Stimulated activated CD4-positive, alpha-beta T cell treated with anti-CD3 and anti-CD28 coated beads, Interleukin-1b, Interleukin-23, amount 100 ng/mL, for 1 hour (primary cell): ENCODE results near the gene PERCC1.
"Not testable (repeated sequence)": the region's sequence is repeated elsewhere in the genome, so short reads cannot be mapped to it uniquely, and the experiment has no call there.

ENCODE experiments used
- DNase-seq, 2 donors: peaks; one replicate each; pipeline ENCODE4 v3.0.0-alpha.2; 2020; ENCODE audit warnings: low read depth in 2 of 2

Gene PERCC1

GRCh38 chr16:1434644-1435592 lies 4.0 kb downstream of the PERCC1 start:
- DNase-seq: no peak

GRCh38 chr16:1435921-1436697 lies 5.2 kb downstream of the PERCC1 start:
- no peak for DNase-seq

- no peak for DNase-seq
Observed at GRCh38 chr16:1436731-1437355, 6.0 kb downstream of the PERCC1 start.

- DNase-seq: no peak
Observed at GRCh38 chr16:1437606-1438005, 6.7 kb downstream of the PERCC1 start.

GRCh38 chr16:1438229-1439057 lies 7.6 kb downstream of the PERCC1 start:
- DNase-seq: no peak

GRCh38 chr16:1439058-1439698 lies 8.3 kb downstream of the PERCC1 start:
- DNase-seq: no peak

DNA sequence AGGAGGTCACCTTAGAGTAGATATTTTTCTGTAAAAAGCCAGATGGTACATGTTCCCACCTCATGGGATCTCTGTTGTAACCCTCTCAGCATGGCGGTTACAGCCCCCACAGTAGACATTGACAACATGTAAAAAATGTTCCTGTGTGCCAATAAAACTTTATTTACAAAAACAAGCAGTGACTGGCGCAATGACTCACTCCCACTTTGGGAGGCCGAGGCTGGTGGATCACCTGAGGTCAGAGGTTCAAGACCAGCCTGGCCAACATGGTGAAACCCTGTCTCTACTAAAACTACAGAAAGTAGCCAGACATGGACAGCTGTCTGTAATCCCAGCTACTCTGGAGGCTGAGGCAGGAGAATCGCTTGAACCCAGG lies 8.8 kb downstream of the PERCC1 start:
- not testable (repeated sequence) for DNase-seq

DNA sequence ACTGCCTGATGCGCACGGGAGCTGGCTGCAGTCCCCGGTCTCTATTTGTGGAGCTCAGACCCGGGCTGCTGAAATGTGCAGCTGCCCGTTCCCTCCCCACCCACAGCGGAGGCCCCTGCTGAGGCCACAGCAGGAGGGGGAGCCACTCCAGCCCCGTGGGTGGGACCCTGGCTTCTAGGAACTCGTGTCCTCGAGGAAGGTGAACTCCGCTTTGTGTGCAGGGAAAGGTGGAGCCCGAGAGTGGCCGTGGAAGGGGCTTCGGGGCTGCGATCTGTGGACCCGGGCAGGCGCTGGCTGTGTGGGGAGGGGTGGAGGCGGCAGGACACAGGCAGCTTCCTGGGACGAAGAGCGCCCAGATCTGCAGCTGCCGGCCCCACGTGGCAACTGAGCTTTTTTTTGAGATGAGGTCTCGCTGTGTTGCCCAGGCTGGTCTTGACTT lies 10.5 kb downstream of the PERCC1 start:
- no peak for DNase-seq

DNA sequence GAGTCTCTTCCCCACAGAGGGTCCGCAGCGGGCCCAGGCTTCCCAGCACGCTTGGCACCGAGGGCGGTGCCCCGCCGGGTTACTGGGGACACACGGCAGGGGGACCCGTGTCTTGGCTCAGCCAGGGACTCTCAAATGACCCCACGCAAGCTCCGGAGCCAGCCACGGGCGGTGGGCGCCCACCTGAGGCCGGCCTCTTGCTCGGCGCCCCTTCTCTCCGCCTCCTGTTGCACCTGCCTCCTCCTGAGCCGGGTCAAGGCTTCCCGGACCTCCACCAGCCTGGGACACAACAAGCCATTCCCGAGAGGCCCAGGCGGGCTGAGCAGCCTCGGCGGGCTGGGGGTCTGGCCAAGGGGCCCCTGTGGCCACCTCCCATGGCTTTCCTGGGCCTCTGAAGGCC lies 11.8 kb downstream of the PERCC1 start:
- DNase-seq: no peak

- DNase-seq: no peak
Observed at GRCh38 chr16:1443403-1443973, 12.6 kb downstream of the PERCC1 start.

DNA sequence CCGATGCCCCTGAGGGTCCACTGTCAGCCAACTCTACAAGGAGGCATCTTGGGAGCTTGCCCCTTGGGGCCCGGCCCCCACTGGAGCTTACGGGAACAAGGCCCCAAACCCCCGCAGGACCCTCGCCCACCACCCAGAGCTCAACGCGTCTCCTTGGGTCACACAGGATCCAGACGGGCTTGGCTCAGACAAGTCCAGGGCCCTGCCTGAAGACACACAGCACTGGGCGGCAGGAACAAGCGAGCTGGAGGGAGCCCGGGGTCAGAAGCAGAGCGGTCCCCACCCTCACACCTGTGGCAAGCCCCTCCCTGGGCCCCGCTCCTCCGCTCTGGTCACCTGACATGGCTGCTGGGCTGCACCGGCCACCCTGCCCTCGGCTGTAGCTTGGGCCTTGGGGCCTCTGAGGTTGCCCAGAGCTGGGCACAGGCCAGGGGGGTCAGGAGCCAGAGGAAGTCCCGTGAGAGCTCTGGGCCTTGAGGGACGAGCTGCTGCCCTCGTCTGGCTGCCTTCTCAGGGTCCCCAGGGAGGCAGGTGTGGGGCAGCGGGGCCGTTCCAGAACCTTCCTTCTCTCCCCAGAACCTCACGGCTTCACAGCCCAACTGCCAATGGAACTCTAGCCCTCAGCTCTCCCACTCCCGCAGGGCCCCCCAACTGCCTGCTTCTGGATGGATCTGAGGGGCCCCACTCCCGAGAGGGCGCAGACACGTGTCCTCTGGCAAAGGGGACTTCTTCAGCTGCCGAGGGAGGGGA lies 13.3 kb downstream of the PERCC1 start, which contains the start of gene CCDC154:
Gene CCDC154, minus strand, starts transcription at position 577 of the 750 bp plus-strand sequence. Its CDS starts 234 bp downstream, at position 343.
- no peak for DNase-seq

DNA sequence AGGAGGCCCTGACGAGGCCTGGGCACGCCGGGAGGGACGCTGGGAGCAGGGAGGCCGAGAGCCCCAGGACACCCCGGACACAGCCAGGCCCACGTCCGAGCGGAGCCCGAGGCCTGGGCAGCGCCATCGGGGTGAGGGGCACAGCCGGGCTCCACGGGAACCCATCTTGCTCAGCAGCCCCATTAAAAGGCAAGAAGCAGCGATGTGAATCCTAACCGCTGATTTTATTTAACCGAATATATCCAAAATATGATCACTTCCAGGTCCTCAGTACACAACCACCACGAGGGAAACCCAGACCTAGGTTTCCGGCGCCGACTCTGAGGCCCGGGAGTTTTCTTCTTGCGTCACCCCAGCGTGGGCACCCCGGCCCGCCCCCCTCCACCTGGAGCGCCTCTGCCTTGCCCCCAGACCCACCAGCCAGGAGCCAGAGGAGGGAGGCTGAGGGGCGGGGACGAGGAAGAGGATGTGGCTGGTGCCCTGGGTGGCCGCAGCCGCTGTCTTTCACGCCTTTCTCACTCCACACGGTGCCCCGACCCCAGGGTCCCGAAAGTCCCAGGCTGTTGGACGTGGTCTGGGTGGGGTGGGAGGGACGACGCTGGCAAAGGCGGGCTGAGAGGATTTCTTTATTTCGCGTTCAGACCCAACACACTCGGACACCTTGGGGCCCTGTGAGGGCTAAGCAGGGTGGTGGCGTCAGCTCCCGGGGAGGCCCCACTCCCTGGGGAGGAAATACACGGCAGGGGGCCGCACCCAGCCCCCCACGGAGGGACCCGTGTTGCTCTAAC lies 14.0 kb downstream of the PERCC1 start:
- no peak for DNase-seq

GRCh38 chr16:1445518-1446203 lies 14.8 kb downstream of the PERCC1 start:
- no peak for DNase-seq

DNA sequence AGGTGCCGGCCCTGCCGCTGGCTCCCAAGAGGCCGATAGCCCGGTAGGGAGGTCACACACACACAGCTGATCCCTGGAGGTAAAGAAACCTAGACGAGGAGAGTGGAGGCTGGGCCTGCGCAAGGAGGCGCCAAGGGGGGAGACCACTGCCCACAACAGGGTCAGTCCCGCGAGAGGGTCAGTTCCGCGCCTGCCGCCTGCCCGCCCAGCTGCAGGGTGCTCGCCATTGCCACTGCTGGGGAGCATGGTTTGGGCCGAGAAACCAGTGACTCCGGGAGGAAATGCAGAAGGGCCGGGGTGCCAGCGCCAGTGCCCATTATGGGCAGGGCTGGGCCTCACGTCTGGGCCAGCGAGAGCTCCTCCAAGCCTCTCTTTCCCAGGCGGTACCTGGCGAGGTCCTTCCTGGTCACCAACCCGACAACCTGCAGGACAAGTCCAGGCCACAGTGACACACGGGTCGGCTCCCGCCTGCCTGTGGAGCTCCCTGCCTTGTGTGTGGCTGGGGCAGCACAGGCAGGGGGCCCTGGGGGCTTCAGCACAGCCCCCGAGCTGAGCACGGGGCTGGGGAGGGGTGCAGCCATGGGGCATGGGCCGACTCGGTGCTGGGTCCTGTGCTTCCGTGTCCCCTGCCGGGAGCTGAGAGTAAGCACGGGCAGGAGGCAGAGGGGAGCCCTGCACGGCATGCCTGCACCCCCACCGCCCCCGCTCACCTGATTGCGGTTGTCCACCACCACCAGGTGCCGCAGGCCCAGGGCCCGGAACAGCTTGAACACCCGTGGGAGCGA lies 15.6 kb downstream of the PERCC1 start:
- DNase-seq: no peak

GRCh38 chr16:1447965-1448364 lies 17.1 kb downstream of the PERCC1 start:
- no peak for DNase-seq

DNA sequence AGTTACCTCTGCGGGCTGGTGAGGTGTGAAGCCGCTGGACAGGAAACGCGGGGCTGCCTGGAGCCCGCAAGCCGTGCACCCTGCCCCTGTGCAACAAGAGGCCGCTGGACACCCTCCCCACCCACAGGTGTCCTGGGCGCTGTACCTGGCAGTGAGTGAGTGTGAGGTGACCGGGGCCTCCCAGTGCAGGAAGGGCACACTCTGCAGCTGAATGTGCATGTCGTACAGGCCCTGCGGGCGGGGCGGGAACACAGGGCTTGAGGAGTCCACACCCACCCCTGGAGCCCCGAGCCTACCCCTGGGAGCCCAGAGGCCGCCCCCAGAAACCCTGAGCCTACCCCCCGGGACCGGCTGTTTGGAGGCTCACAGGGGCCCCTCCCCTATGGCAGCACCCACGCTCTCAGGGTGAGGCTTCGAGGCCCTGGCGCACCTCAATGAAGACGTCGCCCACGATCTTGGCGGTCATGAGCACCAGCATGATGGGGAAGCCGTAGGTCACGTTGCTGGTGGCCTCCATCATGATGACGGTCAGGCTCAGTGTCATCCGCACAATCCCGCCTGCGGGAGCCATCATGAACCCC lies 17.7 kb downstream of the PERCC1 start:
- no peak for DNase-seq

DNA sequence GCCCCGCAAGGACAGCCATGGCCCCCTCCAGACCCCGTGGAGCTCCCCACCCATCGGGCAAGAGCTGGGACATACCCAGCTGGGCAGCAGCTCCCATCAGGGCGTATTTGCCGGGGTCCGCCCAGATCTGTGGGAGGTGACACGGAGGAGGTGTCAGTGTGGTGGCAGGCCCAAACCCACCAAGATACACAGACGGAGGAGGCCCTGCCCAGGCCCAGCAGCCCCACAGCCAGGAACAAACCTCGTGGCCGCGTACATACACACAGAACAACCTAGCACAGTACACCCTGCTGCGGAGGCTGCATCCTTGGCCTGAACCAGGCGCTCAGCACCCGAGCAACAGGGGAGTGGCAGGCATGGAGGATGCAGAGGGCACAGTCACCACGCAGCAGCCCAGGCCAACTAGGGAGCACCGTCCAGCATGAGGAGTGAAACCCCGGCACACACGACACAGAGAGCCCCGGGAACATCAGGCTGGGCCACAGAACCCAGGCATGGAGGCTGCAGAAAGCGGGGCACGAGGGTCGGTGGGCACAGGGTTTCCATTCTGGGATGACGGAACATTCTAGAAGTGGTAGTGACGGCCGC lies 18.4 kb downstream of the PERCC1 start:
- DNase-seq: no peak
